Activated T-cell treated with anti-CD3 and anti-CD28 coated beads for 1 hour (primary cell): ENCODE measurements around the gene THSD7A.

Experiments
- DNase-seq: peaks from one replicate; pipeline ENCODE4 v3.0.0-alpha.2; 2020; ENCODE audit warnings: low read depth

THSD7A gene

GRCh38 chr7:11412036-11412435, 420.0 kb downstream of the THSD7A start:
- DNase-seq: no peak

- no peak for DNase-seq
Observed at GRCh38 chr7:11410656-11411644, 421.0 kb downstream of the THSD7A start.

GRCh38 chr7:11404355-11404754, 427.6 kb downstream of the THSD7A start:
- DNase-seq: no peak

GRCh38 chr7:11403781-11404180, 428.2 kb downstream of the THSD7A start:
- no peak for DNase-seq

GRCh38 chr7:11394438-11394837, 437.6 kb downstream of the THSD7A start:
- no peak for DNase-seq

- DNase-seq: no peak
Observed at GRCh38 chr7:11379641-11380040, 452.4 kb downstream of the THSD7A start.

GRCh38 chr7:11376529-11376928, 455.5 kb downstream of the THSD7A start:
- no peak for DNase-seq

GRCh38 chr7:11374629-11375028, 457.4 kb downstream of the THSD7A start:
- DNase-seq: no peak

GRCh38 chr7:11373546-11374142, 458.4 kb downstream of the THSD7A start:
- no peak for DNase-seq

GRCh38 chr7:11369696-11370095, 462.3 kb downstream of the THSD7A start:
- no peak for DNase-seq

GRCh38 chr7:11366118-11366517, 465.9 kb downstream of the THSD7A start:
- no peak for DNase-seq

GRCh38 chr7:11358637-11359036, 473.4 kb downstream of the THSD7A start:
- DNase-seq: no peak

GRCh38 chr7:11355399-11356005, 476.5 kb downstream of the THSD7A start:
- DNase-seq: no peak

- no peak for DNase-seq
Observed at GRCh38 chr7:11346302-11346701, 485.7 kb downstream of the THSD7A start.

- no peak for DNase-seq
Observed at GRCh38 chr7:11345621-11346020, 486.4 kb downstream of the THSD7A start.

- no peak for DNase-seq
Observed at GRCh38 chr7:11343818-11344413, 488.1 kb downstream of the THSD7A start.

- no peak for DNase-seq
Observed at GRCh38 chr7:11343136-11343535, 488.9 kb downstream of the THSD7A start.

GRCh38 chr7:11341285-11341944, 490.6 kb downstream of the THSD7A start:
- no peak for DNase-seq

GRCh38 chr7:11336432-11336831, 495.6 kb downstream of the THSD7A start:
- no peak for DNase-seq

- DNase-seq: no peak
Observed at GRCh38 chr7:11335947-11336346, 496.1 kb downstream of the THSD7A start.

- DNase-seq: no peak
Observed at GRCh38 chr7:11332865-11333228, 499.2 kb downstream of the THSD7A start.
